Measurements from ENCODE around the gene ALDH3A1.

Gene ALDH3A1

GRCh38 chr17:19702217-19702641, 45.9 kb downstream of the ALDH3A1 start:
- DNase-seq, result no peak
